Stimulated activated CD8-positive, alpha-beta memory T cell treated with anti-CD3 and anti-CD28 coated beads, Interleukin-7, amount 100 ng/mL, for 1 hour (primary cell): ENCODE measurements around the gene FCHSD1.

Source experiments
- DNase-seq, 2 donors: peaks; one replicate each; pipeline ENCODE4 v3.0.0-alpha.2; 2020; ENCODE audit warnings: low read depth in 2 of 2

Gene FCHSD1

GRCh38 chr5:141672841-141673813 is 21.9 kb upstream of the FCHSD1 start:
- DNase-seq: no peak

DNA sequence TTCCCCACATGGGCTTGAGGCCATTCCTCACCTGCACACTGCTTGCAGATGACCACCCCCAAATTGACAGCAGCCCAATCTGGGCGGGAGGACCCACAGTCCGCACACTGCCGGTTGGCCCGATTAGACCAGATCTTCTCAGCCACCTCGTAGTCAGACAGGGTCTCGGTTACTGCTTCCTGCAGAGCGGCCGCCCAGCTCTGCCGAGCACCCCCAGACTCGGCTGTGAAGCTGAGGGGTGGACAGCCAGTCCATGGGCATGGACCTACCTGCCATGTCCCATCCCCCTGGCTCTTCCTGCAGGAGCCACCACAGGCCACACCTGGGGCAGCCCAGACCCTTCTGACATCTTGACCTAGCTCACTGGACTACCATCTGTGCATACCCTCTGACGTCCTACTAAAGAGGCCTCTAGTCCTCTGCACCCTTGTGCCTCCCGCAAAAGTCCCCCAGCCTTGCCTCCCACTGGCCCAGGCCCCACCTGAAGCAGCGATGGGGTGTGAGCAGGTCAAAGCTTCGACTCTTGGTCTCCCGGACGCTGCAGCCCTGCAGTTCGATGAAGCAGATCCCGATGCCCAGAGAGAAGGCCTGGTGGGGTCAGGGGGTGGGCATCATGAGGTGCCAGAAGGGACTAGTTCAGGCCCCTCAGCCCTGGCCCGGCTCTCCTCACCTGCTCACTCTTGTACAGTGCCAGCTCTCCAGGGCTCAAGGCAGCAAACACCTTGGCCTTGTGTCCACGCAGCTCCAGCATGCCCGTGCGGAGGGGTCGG is 21.0 kb upstream of the FCHSD1 start:
- no peak for DNase-seq

DNA sequence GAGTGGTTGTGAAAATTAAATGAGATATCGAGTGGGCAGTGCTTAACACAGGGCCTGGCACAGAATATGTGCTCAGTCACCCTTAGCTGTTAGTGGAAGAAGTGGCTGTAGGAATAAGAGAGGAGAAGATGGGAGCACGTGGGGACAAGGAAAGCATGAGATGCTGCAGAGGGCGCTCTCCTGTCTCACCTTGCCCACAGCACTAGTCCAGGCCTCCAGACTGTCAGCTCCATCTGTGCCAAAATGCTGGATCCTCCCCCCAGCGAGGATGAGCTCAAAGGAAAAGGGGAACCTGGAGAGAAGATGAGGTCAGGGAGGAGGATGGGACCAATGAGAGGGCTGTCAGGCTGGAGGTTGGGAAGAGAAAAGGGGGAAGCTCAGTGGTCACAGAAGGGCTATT is 18.3 kb upstream of the FCHSD1 start:
- no peak for DNase-seq

GRCh38 chr5:141668601-141669265 is 17.5 kb upstream of the FCHSD1 start:
- DNase-seq: no peak

DNA sequence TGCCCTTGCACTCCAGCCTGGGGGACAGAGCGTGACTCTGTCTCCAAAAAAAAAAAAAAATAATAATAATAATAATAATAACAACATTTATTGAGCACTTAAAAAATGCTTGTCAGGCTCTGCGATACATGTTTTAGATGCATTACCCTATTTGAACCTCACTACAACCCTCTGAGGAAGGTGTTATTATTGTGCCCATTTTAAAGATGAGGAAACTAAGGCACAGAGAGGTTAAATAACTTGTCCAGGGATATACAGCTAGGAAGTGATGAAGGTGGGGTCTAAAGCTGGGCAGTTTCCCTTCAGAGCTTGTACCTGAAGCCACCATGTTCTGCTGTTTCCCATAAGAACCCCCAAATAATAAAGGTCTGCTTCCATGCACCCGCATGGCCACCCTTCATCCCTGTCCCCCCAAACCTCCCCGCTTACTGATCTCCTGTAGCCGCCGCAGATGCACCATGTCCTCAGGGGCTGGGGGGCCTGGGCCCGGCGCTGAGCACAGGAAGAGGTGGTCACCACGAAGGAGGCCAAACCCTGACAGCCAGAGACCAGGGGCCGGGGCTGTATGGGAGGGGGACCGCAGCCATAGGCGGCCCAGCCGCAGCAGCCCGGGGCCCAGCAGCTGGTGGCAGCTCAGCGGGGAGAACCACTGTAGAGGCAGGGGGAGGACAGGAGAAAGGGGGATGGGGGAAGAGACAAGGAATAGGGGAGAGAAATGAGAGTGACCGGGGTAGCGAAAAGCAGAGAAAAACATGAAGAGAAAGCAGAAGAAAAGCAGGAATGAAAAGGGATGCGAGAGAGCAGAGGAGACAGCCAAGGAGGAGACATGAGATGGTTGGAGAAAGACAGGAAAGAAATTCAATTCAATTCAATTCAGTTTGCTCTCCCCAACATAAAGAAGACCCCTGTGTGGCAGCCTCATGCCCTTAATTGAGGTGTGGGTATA is 15.1 kb upstream of the FCHSD1 start:
- DNase-seq: no peak

DNA sequence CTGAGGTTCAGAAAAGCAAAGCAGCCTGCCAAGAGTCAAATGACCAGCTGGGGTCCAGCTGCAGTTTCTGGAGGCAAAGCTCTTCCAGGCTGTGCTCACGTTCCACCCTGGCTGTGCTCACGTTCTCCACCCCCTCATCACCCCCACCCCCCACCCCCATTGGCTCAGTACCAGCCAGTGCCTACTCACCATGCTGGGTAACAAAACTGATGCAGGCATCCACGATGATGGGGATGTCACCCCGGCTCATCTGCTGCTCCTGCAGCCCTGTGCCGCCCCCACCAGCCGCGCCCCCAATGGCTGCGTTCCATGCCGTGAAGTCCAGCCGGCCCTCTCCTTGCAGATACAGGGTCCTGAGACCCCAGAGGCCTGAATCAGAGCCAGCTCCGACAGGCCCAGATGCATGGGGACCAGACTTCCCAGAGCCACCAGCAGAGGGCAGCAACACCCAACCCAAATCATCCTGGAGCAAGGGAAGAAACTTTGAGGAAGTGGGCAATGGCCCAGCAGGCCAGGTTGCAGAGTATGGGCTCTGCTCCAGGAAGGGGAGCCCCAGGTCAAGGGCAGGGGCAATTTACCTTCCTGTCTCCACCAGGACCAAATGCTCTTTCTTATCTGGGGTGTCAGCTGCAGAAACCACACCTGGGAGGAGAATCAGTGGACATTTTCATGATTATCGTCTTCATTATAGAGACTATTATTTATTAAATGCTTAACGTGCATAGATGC is 13.7 kb upstream of the FCHSD1 start:
- peak; percentile 43 to 65 for DNase-seq

DNA sequence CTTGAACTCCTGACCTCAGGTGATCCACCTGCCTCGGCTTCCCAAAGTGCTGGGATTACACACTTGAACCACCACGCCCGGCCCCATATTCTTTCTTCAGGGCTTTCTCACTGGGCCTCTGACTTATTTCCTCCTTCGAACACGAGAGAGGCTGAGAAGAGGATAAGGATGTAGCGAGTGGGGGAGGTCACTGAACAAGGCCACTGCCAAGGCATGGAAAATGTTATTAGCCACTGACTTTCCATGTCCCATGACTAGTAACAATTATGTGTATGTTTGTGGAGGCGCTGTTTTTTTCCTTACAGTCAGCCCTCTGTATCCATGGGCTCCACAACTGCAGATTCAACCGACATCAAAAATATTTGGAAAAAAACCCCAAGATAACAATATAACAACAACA is 12.3 kb upstream of the FCHSD1 start:
- no peak for DNase-seq

GRCh38 chr5:141662028-141662427 is 10.8 kb upstream of the FCHSD1 start:
- DNase-seq: no peak

- no peak for DNase-seq
Measured at GRCh38 chr5:141657937-141658545, 6.8 kb upstream of the FCHSD1 start.

DNA sequence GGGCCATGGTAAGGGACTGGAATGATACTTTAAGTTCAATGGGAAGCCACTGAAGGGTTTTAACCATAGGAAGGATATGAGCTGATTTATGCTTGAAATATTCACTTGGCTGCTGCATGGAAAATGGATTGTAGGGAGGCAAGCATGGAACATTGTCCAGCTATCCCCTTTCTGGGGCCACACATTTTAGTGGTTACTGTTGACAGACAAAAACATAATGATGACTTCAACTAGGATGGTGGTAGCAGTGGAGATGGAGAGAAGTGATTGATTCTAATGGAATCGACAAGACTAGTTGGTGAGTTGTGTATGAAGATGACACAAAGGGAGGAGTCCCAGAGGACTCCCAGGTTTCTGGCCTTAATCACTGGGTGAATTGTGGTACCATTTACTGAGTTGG is 6.2 kb upstream of the FCHSD1 start:
- no peak for DNase-seq

DNA sequence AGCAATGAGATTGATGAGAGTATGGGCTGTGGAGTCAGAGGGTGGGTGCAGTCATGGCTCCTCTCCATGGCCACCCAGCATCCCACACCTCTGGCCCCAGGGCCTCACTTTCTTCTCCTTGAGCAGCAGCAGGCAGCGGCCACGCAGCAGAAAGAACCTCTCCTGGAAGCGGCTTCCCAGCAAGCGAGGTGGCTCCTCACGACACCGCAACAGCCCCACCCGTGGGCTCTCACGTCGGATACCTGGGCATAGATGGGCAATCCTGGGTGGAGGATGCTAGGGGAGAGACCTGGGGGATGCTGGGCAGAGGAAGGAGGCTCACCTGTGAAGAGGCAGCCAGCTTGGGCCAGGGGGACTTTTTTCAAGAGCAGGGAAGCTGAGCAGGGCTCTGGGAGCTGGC is 5.2 kb upstream of the FCHSD1 start:
- no peak for DNase-seq

DNA sequence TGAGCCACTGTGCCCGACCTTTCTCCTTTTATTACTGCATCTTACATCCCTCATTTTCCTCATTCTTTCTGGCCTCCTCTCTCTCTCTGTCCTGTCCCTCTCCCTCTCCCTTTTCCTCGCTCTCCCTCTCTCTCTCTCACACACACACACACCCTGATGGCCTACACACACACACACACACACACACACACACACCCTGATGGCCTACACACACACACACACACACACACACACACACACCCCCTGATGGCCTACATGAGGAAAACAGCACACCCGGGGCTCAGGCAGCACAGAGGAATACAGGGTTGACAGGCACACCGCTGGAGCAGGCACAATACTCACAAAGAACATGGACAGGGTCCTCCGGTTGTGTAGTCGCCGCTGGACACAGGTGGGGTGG is 3.8 kb upstream of the FCHSD1 start:
- no peak for DNase-seq

GRCh38 chr5:141654298-141654697 is 3.1 kb upstream of the FCHSD1 start:
- no peak for DNase-seq

- DNase-seq: no peak
Measured at GRCh38 chr5:141651728-141652105, 499 bp upstream of the FCHSD1 start.

- DNase-seq: no peak
Measured at GRCh38 chr5:141649972-141650371, 1.2 kb downstream of the FCHSD1 start.

GRCh38 chr5:141649056-141649688 is 2.0 kb downstream of the FCHSD1 start:
- DNase-seq: no peak

DNA sequence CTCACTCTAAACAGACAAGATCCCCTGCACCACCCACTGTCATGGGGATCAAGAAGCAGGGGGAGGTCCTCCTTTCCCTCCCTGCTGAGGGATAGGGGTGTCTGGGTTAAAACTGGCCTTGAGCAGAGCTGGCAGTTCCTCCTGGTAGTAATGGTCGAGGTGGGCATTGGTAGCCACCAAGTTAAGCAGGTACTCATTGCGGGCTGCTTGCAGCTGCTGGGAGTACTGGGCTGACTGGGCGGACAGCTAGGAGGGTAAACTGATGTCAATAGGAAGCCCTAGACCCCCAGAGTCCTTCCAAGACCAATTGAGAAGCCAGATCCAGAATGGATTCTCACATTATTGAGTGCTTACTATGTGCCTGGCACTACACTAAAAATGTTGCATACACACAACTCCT is 3.4 kb downstream of the FCHSD1 start:
- no peak for DNase-seq

DNA sequence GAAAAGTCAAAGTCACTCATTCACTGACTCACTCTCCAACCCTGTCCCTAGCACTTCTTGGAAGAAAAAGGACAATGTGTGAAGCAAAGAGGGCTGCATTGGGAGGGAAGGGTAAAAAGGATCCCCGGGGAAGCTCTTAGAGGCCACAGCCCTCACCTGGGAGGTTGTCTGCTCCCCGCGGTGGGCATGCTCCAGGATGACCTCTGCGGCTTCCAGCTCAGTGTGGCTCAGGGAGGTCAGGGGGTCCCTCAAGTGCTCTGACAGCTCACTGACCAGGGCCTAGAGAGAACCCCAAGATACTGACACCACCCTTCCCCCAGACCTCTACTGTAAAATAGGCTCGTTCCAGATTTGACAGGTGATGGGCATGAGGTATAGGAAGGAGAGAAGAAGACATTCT is 4.0 kb downstream of the FCHSD1 start:
- no peak for DNase-seq

- no peak for DNase-seq
Measured at GRCh38 chr5:141646026-141646425, 5.2 kb downstream of the FCHSD1 start.
